Memory B cell (primary cell): Measurements from ENCODE around the gene ZBTB47.

ENCODE experiments used
- ATAC-seq: fragments of 150-1000 bp; cut with Tn5 transposase; 2 replicates; pipeline ENCODE4 v1.10.0; 2021; ENCODE audit warnings: low read depth, mild to moderate bottlenecking, moderate library complexity
- DNase-seq, 2 donors: peaks; one replicate each; pipeline ENCODE4 v3.0.0; 2022; ENCODE audit warnings: low spot score in 2 of 2
- H3K27ac Mint-ChIP-seq: one replicate; pipeline ENCODE4 v1.8.0; 2022; ENCODE audit warnings: mild to moderate bottlenecking, moderate library complexity, mixed read lengths
- H3K27me3 Mint-ChIP-seq: one replicate; pipeline ENCODE4 v1.8.0; 2022; ENCODE audit warnings: mixed read lengths
- H3K36me3 Mint-ChIP-seq: one replicate; pipeline ENCODE4 v1.8.0; 2022; ENCODE audit warnings: mild to moderate bottlenecking, mixed read lengths
- H3K4me1 Mint-ChIP-seq: one replicate; pipeline ENCODE4 v1.8.0; 2022; ENCODE audit warnings: mixed read lengths
- H3K4me3 Mint-ChIP-seq: one replicate; pipeline ENCODE4 v1.8.0; 2022; ENCODE audit warnings: mild to moderate bottlenecking, moderate library complexity, mixed read lengths
- H3K9me3 Mint-ChIP-seq: one replicate; pipeline ENCODE4 v1.8.0; 2022; ENCODE audit warnings: mixed read lengths

ZBTB47 gene

DNA sequence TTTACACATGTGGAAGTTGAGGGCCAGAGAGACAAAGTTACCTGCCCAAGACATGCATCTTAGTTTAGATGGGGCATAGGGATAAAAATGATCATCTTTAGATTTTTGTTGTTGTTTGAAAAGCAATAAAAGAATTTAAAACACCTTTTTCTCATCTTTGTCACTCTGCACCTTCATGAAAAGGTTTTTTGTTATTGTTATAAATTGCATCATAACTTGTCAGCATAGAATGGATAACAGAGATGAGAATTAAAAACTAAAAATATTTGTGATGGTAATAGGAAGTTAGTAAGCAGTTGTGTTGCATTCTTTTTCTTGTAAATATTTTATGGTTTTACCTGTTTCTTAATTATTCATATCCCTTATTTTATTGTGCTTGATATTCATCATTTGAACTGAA is 13.4 kb upstream of the ZBTB47 start:
- Mint-ChIP-seq H3K36me3 (peaks cover 28% of the 10 kb centered on the region), H3K27me3 (no peaks in the 10 kb centered on the region), H3K4me3 (no peak overlapping the region), H3K9me3 (no peaks in the 10 kb centered on the region), H3K27ac (no peak overlapping the region), H3K4me1 (no peaks in the 10 kb centered on the region)
- ATAC-seq: no peak
- DNase-seq: no peak

DNA sequence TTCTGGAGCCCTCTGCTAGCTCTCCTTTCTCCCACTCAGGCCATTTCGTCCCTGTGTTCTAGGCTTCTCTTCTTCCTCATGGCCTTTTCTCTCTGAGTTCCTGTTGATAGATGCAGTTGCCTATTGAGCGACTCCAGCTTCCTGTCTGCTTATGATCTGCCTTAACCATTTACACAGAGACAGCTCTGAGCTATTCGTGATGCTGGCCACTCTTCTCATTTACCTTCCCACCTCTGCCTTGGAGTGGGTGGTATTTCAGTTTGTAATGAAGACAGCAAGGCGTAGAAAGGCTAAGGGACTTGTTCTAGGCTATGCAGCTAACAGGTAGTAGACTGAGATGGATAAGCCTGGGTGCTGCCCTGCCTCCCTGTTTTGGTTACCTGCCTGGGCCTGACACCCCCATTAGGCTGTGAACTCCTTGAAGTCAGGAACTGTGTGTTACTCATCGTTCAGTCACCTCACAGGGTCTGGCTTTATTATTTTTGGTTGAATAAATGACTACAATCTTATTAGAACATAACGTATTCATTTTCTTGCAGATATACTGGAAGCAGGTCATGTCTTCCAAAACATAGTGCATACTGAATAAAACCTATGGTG is 12.6 kb upstream of the ZBTB47 start:
- Mint-ChIP-seq H3K9me3 (no peaks in the 10 kb centered on the region), H3K4me1 (no peaks in the 10 kb centered on the region), H3K27ac (no peak overlapping the region), H3K27me3 (no peaks in the 10 kb centered on the region), H3K36me3 (peaks cover 27% of the 10 kb centered on the region), H3K4me3 (no peak overlapping the region)
- DNase-seq (no peak), ATAC-seq (no peak)

- H3K4me3 Mint-ChIP-seq: no peak overlapping the region
- DNase-seq: no peak
- peaks cover 5% of the 10 kb centered on the region for H3K27me3 Mint-ChIP-seq
- peaks cover 11% of the 10 kb centered on the region for H3K4me1 Mint-ChIP-seq
- no peak for ATAC-seq
- H3K36me3 Mint-ChIP-seq: peaks cover 23% of the 10 kb centered on the region
- H3K9me3 Mint-ChIP-seq: no peaks in the 10 kb centered on the region
- peak overlapping the region; percentile 81 for H3K27ac Mint-ChIP-seq
Observed at GRCh38 chr3:42647821-42648459, 5.6 kb upstream of the ZBTB47 start.

- Mint-ChIP-seq H3K27me3 (peaks cover 5% of the 10 kb centered on the region), H3K4me1 (peaks cover 19% of the 10 kb centered on the region), H3K36me3 (peaks cover 18% of the 10 kb centered on the region), H3K9me3 (no peaks in the 10 kb centered on the region), H3K4me3 (no peak overlapping the region), H3K27ac (peak overlapping the region; percentile 60)
- ATAC-seq (no peak), DNase-seq (no peak)
Observed at GRCh38 chr3:42649006-42649405, 4.5 kb upstream of the ZBTB47 start.

- H3K4me1 Mint-ChIP-seq: peaks cover 19% of the 10 kb centered on the region
- peaks cover 5% of the 10 kb centered on the region for H3K27me3 Mint-ChIP-seq
- no peak overlapping the region for H3K4me3 Mint-ChIP-seq
- no peaks in the 10 kb centered on the region for H3K9me3 Mint-ChIP-seq
- H3K27ac Mint-ChIP-seq: no peak overlapping the region
- DNase-seq (no peak), ATAC-seq (no peak)
- H3K36me3 Mint-ChIP-seq: peaks cover 13% of the 10 kb centered on the region
Observed at GRCh38 chr3:42649783-42650182, 3.7 kb upstream of the ZBTB47 start.

- peaks cover 11% of the 10 kb centered on the region for H3K36me3 Mint-ChIP-seq
- H3K4me3 Mint-ChIP-seq: no peak overlapping the region
- no peaks in the 10 kb centered on the region for H3K9me3 Mint-ChIP-seq
- peaks cover 5% of the 10 kb centered on the region for H3K27me3 Mint-ChIP-seq
- peaks cover 21% of the 10 kb centered on the region for H3K4me1 Mint-ChIP-seq
- ATAC-seq (no peak), DNase-seq (no peak)
- no peak overlapping the region for H3K27ac Mint-ChIP-seq
Observed at GRCh38 chr3:42651248-42652091, 2.0 kb upstream of the ZBTB47 start.

- Mint-ChIP-seq H3K36me3 (peaks cover 7% of the 10 kb centered on the region), H3K27me3 (peaks cover 5% of the 10 kb centered on the region), H3K9me3 (no peaks in the 10 kb centered on the region), H3K4me1 (peaks cover 21% of the 10 kb centered on the region), H3K27ac (no peak overlapping the region), H3K4me3 (no peak overlapping the region)
- ATAC-seq: no peak
- no peak for DNase-seq
Observed at GRCh38 chr3:42652251-42652610, 1.3 kb upstream of the ZBTB47 start.

DNA sequence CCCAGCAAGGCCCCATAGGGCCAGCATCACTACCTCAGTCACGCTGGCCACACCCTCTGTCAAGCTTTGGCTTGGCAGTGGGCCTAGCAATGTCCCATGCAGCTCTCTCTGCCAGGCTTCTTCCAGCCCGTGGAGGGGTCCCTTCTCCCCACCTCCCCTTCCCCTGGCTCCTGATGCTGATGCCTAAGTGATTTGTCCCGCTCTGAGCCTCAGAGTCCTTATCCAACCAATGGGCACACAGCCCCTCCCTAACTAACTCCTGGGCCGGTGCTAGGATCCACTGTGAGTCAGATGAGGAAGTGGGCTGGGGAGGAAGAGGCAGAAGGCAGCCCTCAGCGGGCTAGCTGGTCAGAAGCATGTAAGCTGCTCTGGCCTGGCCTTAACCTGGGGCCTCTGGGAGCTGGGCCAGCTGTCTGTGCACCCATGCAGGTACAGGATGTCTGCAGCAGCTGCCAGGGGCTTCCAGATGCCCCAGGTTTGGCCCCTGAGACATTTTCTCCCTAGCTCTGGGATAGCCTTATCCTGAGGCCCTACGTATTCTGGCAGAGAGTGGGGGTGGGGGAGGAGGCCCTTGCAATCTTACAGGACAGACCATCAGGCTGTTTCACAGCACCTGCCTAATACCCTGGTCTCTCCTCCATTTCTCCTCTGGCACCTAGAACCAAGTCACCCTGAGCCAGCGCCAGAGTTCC is 740 bp upstream of the ZBTB47 start:
- H3K27ac Mint-ChIP-seq: no peak overlapping the region
- peak; percentile 25 for ATAC-seq
- peaks cover 21% of the 10 kb centered on the region for H3K4me1 Mint-ChIP-seq

GRCh38 chr3:42653303-42653559 is 266 bp upstream of the ZBTB47 start:
- no peak for ATAC-seq
- peaks cover 21% of the 10 kb centered on the region for H3K4me1 Mint-ChIP-seq
- no peak for DNase-seq
- no peak overlapping the region for H3K27ac Mint-ChIP-seq
- H3K27me3 Mint-ChIP-seq: peaks cover 5% of the 10 kb centered on the region
- H3K36me3 Mint-ChIP-seq: peaks cover 3% of the 10 kb centered on the region
- H3K9me3 Mint-ChIP-seq: no peaks in the 10 kb centered on the region
- H3K4me3 Mint-ChIP-seq: peak overlapping the region; percentile 37

More for the DNA sequence above, 740 bp upstream of the ZBTB47 start:
- Mint-ChIP-seq H3K36me3 (peaks cover 6% of the 10 kb centered on the region), H3K4me3 (peak overlapping the region; percentile 37), H3K9me3 (no peaks in the 10 kb centered on the region), H3K27me3 (peaks cover 5% of the 10 kb centered on the region)
- DNase-seq: no peak

- no peaks in the 10 kb centered on the region for H3K9me3 Mint-ChIP-seq
- H3K27me3 Mint-ChIP-seq: peaks cover 5% of the 10 kb centered on the region
- H3K4me3 Mint-ChIP-seq: peak overlapping the region; percentile 53
- ATAC-seq (peak; percentile 47), DNase-seq (peak in 1 of 2 donors; percentile 19)
- peaks cover 21% of the 10 kb centered on the region for H3K4me1 Mint-ChIP-seq
- H3K27ac Mint-ChIP-seq: no peak overlapping the region
- H3K36me3 Mint-ChIP-seq: no peaks in the 10 kb centered on the region
Observed at GRCh38 chr3:42654331-42655201, 1.1 kb downstream of the ZBTB47 start.

GRCh38 chr3:42655331-42655888 is 1.9 kb downstream of the ZBTB47 start:
- peaks cover 24% of the 10 kb centered on the region for H3K4me1 Mint-ChIP-seq
- H3K27me3 Mint-ChIP-seq: peaks cover 5% of the 10 kb centered on the region
- ATAC-seq (no peak), DNase-seq (no peak)
- H3K36me3 Mint-ChIP-seq: no peaks in the 10 kb centered on the region
- no peak overlapping the region for H3K27ac Mint-ChIP-seq
- no peaks in the 10 kb centered on the region for H3K9me3 Mint-ChIP-seq
- H3K4me3 Mint-ChIP-seq: peak overlapping the region; percentile 8

- peaks cover 5% of the 10 kb centered on the region for H3K27me3 Mint-ChIP-seq
- no peaks in the 10 kb centered on the region for H3K9me3 Mint-ChIP-seq
- H3K4me3 Mint-ChIP-seq: no peak overlapping the region
- ATAC-seq (no peak), DNase-seq (no peak)
- H3K36me3 Mint-ChIP-seq: no peaks in the 10 kb centered on the region
- H3K4me1 Mint-ChIP-seq: peaks cover 24% of the 10 kb centered on the region
- H3K27ac Mint-ChIP-seq: no peak overlapping the region
Observed at GRCh38 chr3:42655980-42656679, 2.6 kb downstream of the ZBTB47 start.
